ENCODE data around the gene GMEB1. TPM values are rescaled to one million over a fixed set of nuclear protein-coding genes. Genes with fewer than 3 reads are reported as not detected.

The GMEB1 gene
- total and polyA plus RNA-seq, 10 of the 15 experiments (the other 5 are each of a cell fraction or from before 2014, with no cell fraction given) = 4.9 to 17.6 (median 9.4) TPM

DNA sequence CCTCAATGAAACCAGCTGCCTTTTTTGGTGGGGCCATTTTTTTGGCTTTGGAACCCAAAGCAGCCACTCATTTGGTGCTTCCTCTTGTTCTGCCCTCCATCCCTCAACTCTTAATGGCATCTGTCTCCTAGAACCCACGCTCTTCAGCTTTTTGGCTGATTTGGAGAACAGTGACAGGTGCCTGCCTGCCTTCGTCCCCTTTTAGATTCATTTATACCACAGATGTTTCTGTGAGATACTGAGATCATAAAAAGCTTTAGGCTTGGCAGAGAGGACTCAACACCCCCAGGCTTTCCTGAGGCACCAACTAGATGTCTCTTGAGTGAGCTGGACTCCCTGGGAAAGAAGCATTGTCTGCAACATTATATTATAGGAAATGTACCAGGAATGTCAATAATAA is 47.8 kb downstream of the GMEB1 start:
- no TSS peak for BruUV-seq (replicated peaks)
- TF ChIP-seq CREB1 (IDR thresholded peaks at IDR 0.05; ENCODE audit: low read depth) (no peak), IRF4 (IDR thresholded peaks at IDR 0.05; ENCODE audit: low read depth, low read length) (no peak), EED (IDR thresholded peaks at IDR 0.05; ENCODE audit: low read depth) (no peak), JUND (IDR thresholded peaks at IDR 0.05; ENCODE audit: low read depth, low read length) (no peak), MEF2B (IDR thresholded peaks at IDR 0.05; ENCODE audit: partially characterized antibody, poor library complexity, severe bottlenecking) (no peak), ASH2L (IDR thresholded peaks at IDR 0.05; ENCODE audit: borderline replicate concordance, low read depth) (no peak), HDGF (IDR thresholded peaks at IDR 0.05) (no peak), LARP7 (IDR thresholded peaks at IDR 0.05) (no peak)
- H3K27ac ChIP-seq (ENCODE audit: control insufficient read depth, insufficient read depth) = no peak overlapping the region
- intact Hi-C loops (cut with micrococcal nuclease; ENCODE audit: unreplicated experiment) (no loop called here), in situ Hi-C loops (cut with MboI) (no loop called here)
- peaks cover 4 to 10% of the 10 kb centered on the region in 2 experiments for H3K36me3 ChIP-seq (ENCODE audit: control insufficient read depth in 2 of 2, insufficient read depth in 2 of 2, low read length in 1 of 2)
- no peaks in the 10 kb centered on the region for H3K27me3 ChIP-seq (replicated peaks in 1 of 2; ENCODE audit: control insufficient read depth in 2 of 2, insufficient read depth in 2 of 2, low read length in 1 of 2)
- 94% methylated on average over 2 of the region's 2 CpGs for WGBS (ENCODE audit: insufficient coverage, insufficient replicate concordance, low lambda C conversion rate, missing lambda C conversion rate)
- ATAC-seq = no peak
- FAIRE-seq = no peak
- no peak for DNase-seq (ENCODE audit: low read depth, low spot score)
- H2AFZ ChIP-seq (ENCODE audit: control insufficient read depth, low read depth, low read length) = no peak overlapping the region
- no peaks in the 10 kb centered on the region for H3K4me1 ChIP-seq (ENCODE audit: control insufficient read depth, insufficient read depth, low read length)
- no peaks in the 10 kb centered on the region for H4K20me1 ChIP-seq (ENCODE audit: control insufficient read depth, insufficient read depth)
- H3K4me2 ChIP-seq (ENCODE audit: control insufficient read depth, insufficient read depth) = no peak overlapping the region
- H3K9me3 ChIP-seq (replicated peaks; ENCODE audit: control insufficient read depth, insufficient read depth, low read length) = no peaks in the 10 kb centered on the region
- H3K79me2 ChIP-seq (ENCODE audit: control insufficient read depth, insufficient read depth, low read length) = no peaks in the 10 kb centered on the region
- ChIA-PET SMC1A (ENCODE audit: uncharacterized antibody, unreplicated experiment) (interaction anchor here (0.7 kb wide), 1 partner anchor 1581 kb away, joined by 3 read pairs; no protein-coding TSS in a partner anchor), RAD21 (ENCODE audit: unreplicated experiment) (no interaction called here), POLR2A (no interaction called here), CTCF (interaction anchor here (1.0 kb wide), 1 partner anchor 31 kb away, joined by 3 read pairs; no protein-coding TSS in a partner anchor)
- no peak overlapping the region for H3K4me3 ChIP-seq
- no peak overlapping the region for H3K9ac ChIP-seq (ENCODE audit: control insufficient read depth, insufficient read depth, low read length)

DNA sequence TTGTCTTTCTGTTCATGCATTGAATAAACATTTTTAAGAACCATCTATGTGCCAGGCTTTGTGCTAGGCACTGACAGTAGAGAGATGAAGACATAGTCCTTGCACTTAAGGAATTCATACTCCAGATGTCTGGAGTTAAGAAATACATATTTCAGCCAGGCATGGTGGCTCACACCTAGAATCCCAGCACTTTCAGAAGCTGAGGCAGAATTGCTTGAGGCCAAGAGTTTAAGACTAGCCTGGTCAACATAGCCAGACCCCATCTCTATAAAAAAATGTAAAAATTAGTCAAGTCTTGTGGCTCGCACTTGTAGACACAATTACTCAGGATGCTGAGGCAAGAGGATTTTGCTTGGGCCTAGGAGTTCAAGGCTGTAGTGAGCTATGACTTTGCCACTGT is 49.6 kb downstream of the GMEB1 start:
- Histone ChIP-seq H2AFZ (ENCODE audit: control insufficient read depth, low read depth, low read length) (no peak overlapping the region), H4K20me1 (ENCODE audit: control insufficient read depth, insufficient read depth) (no peaks in the 10 kb centered on the region), H3K4me3 (no peak overlapping the region), H3K36me3 (ENCODE audit: control insufficient read depth in 2 of 2, insufficient read depth in 2 of 2, low read length in 1 of 2) (peaks cover 4 to 6% of the 10 kb centered on the region in 2 experiments), H3K79me2 (ENCODE audit: control insufficient read depth, insufficient read depth, low read length) (no peaks in the 10 kb centered on the region), H3K27me3 (replicated peaks in 1 of 2; ENCODE audit: control insufficient read depth in 2 of 2, insufficient read depth in 2 of 2, low read length in 1 of 2) (no peaks in the 10 kb centered on the region), H3K9me3 (replicated peaks; ENCODE audit: control insufficient read depth, insufficient read depth, low read length) (no peaks in the 10 kb centered on the region), H3K27ac (ENCODE audit: control insufficient read depth, insufficient read depth) (no peak overlapping the region), H3K4me1 (ENCODE audit: control insufficient read depth, insufficient read depth, low read length) (no peaks in the 10 kb centered on the region), H3K4me2 (ENCODE audit: control insufficient read depth, insufficient read depth) (no peak overlapping the region), H3K9ac (ENCODE audit: control insufficient read depth, insufficient read depth, low read length) (no peak overlapping the region)
- 100% methylated on average over 1 of the region's 1 CpG for WGBS (ENCODE audit: insufficient coverage, insufficient replicate concordance, low lambda C conversion rate, missing lambda C conversion rate)
- CTCF ChIA-PET = no interaction called here
- intact Hi-C loops (cut with micrococcal nuclease; ENCODE audit: unreplicated experiment) = no loop called here
- ATAC-seq = no peak
- SMC1A ChIA-PET (ENCODE audit: uncharacterized antibody, unreplicated experiment) = interaction anchor here (0.7 to 1.2 kb wide), 2 partner anchors 11 to 44 kb away, joined by 3 read pairs; no protein-coding TSS in a partner anchor
- no TSS peak for BruUV-seq (replicated peaks)
- no peak for FAIRE-seq
- DNase-seq (ENCODE audit: low read depth, low spot score) = no peak
- in situ Hi-C loops (cut with MboI) = no loop called here
- POLR2A ChIA-PET = no interaction called here
- RAD21 ChIA-PET (ENCODE audit: unreplicated experiment) = interaction anchor here (1.5 kb wide), 1 partner anchor 159 kb away, joined by 5 read pairs; no protein-coding TSS in a partner anchor
- TF ChIP-seq, protein P1, sequence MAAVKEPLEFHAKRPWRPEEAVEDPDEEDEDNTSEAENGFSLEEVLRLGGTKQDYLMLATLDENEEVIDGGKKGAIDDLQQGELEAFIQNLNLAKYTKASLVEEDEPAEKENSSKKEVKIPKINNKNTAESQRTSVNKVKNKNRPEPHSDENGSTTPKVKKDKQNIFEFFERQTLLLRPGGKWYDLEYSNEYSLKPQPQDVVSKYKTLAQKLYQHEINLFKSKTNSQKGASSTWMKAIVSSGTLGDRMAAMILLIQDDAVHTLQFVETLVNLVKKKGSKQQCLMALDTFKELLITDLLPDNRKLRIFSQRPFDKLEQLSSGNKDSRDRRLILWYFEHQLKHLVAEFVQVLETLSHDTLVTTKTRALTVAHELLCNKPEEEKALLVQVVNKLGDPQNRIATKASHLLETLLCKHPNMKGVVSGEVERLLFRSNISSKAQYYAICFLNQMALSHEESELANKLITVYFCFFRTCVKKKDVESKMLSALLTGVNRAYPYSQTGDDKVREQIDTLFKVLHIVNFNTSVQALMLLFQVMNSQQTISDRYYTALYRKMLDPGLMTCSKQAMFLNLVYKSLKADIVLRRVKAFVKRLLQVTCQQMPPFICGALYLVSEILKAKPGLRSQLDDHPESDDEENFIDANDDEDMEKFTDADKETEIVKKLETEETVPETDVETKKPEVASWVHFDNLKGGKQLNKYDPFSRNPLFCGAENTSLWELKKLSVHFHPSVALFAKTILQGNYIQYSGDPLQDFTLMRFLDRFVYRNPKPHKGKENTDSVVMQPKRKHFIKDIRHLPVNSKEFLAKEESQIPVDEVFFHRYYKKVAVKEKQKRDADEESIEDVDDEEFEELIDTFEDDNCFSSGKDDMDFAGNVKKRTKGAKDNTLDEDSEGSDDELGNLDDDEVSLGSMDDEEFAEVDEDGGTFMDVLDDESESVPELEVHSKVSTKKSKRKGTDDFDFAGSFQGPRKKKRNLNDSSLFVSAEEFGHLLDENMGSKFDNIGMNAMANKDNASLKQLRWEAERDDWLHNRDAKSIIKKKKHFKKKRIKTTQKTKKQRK (IDR thresholded peaks at IDR 0.05; ENCODE audit: low read depth, low read length) = no peak
- TF ChIP-seq, protein P2, sequence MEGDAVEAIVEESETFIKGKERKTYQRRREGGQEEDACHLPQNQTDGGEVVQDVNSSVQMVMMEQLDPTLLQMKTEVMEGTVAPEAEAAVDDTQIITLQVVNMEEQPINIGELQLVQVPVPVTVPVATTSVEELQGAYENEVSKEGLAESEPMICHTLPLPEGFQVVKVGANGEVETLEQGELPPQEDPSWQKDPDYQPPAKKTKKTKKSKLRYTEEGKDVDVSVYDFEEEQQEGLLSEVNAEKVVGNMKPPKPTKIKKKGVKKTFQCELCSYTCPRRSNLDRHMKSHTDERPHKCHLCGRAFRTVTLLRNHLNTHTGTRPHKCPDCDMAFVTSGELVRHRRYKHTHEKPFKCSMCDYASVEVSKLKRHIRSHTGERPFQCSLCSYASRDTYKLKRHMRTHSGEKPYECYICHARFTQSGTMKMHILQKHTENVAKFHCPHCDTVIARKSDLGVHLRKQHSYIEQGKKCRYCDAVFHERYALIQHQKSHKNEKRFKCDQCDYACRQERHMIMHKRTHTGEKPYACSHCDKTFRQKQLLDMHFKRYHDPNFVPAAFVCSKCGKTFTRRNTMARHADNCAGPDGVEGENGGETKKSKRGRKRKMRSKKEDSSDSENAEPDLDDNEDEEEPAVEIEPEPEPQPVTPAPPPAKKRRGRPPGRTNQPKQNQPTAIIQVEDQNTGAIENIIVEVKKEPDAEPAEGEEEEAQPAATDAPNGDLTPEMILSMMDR (IDR thresholded peaks at IDR 0.05 in 2 of 3, conservative IDR thresholded peaks at IDR 0.05 in 1 of 3; ENCODE audit: control insufficient read depth in 2 of 3, extremely low read depth in 1 of 3, insufficient read depth in 1 of 3, low read depth in 3 of 3, low read length in 3 of 3) = no peak
- TF ChIP-seq, protein P3, sequence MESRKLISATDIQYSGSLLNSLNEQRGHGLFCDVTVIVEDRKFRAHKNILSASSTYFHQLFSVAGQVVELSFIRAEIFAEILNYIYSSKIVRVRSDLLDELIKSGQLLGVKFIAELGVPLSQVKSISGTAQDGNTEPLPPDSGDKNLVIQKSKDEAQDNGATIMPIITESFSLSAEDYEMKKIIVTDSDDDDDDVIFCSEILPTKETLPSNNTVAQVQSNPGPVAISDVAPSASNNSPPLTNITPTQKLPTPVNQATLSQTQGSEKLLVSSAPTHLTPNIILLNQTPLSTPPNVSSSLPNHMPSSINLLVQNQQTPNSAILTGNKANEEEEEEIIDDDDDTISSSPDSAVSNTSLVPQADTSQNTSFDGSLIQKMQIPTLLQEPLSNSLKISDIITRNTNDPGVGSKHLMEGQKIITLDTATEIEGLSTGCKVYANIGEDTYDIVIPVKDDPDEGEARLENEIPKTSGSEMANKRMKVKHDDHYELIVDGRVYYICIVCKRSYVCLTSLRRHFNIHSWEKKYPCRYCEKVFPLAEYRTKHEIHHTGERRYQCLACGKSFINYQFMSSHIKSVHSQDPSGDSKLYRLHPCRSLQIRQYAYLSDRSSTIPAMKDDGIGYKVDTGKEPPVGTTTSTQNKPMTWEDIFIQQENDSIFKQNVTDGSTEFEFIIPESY (IDR thresholded peaks at IDR 0.05) = no peak

Data from GM12878 (cell line).